Measurements from ENCODE around the gene RBMS2. TPM values are rescaled to one million over a fixed set of nuclear protein-coding genes. Genes with fewer than 3 reads are reported as not detected.

The RBMS2 gene
- total and polyA plus RNA-seq, 9 of the 15 experiments (the other 6 are each of a cell fraction or from before 2014, with no cell fraction given): 0.08 to 10.5 (median 0.31) TPM

DNA sequence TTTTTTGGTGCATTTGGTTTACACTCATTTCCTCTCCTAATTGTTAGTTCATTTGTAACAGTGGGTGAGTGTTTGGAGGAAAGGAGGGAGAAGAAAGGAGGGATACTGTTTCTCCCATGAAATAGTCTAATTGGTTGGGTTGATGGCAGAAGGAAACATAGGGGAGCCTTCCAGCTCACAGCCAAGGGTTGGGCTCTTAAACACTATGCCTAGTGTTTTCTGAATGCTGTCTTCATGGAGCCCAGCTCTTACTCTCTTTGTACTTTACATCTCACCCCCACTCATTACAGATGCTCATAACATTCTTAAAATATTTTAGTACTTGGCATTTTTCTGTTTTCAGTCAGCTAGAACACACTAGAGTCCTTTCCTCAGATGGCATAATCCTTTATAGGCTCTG, 70.3 kb downstream of the RBMS2 start:
- H3K27ac ChIP-seq (ENCODE audit: extremely low read depth, low read depth, low read length): no peak overlapping the region
- no peak overlapping the region for H3K9ac ChIP-seq (ENCODE audit: insufficient read depth in 1 of 2, low read depth in 2 of 2, low read length in 2 of 2)
- H3K9me3 ChIP-seq (replicated peaks; ENCODE audit: control insufficient read depth, insufficient read depth, low read depth, low read length): no peaks in the 10 kb centered on the region
- BruUV-seq (replicated peaks): no TSS peak
- no peaks in the 10 kb centered on the region; the same call in 1 of the 2 replicates for H4K20me1 ChIP-seq (replicated peaks; ENCODE audit: control insufficient read depth, insufficient read depth, low read length)
- H2AFZ ChIP-seq (ENCODE audit: low read depth, low read length): no peak overlapping the region
- H3K36me3 ChIP-seq (ENCODE audit: control insufficient read depth, insufficient read depth, low read length): peaks cover 12% of the 10 kb centered on the region; the same call in 1 of the 3 replicates
- DNase-seq (ENCODE audit: extremely low read depth in 1 of 4, low spot score in 3 of 4): no peak
- H3K27me3 ChIP-seq (ENCODE audit: control insufficient read depth in 2 of 2, insufficient read depth in 2 of 2, low read length in 2 of 2): 0 out of 5 replicates have a peak, but pooled peaks cover 0 to 5% of the 10 kb centered on the region in 2 experiments
- ATAC-seq: no peak
- POLR2A ChIA-PET: interaction anchor here (1.3 kb wide), 1 partner anchor 13 kb away, joined by 4 read pairs; no protein-coding TSS in a partner anchor
- TF ChIP-seq ELF2 (CRISPR knock-in tag; IDR thresholded peaks at IDR 0.05): no peak
- no peak for TF ChIP-seq ETV5 (CRISPR knock-in tag; IDR thresholded peaks at IDR 0.05; ENCODE audit: low read depth)
- TF ChIP-seq ZNF586 (CRISPR knock-in tag; conservative IDR thresholded peaks at IDR 0.05): no peak
- TF ChIP-seq NONO (IDR thresholded peaks at IDR 0.05; ENCODE audit: low read depth in 2 of 2, low read length in 1 of 2): no peak
- TF ChIP-seq MEF2A (IDR thresholded peaks at IDR 0.05; ENCODE audit: control insufficient read depth, low read depth, low read length): no peak
- no peak for TF ChIP-seq ZNF140 (CRISPR knock-in tag; IDR thresholded peaks at IDR 0.05)
- TF ChIP-seq HLTF (IDR thresholded peaks at IDR 0.05): no peak
- no peak for TF ChIP-seq ZNF253 (CRISPR knock-in tag; conservative IDR thresholded peaks at IDR 0.05)
- TF ChIP-seq ZNF224 (CRISPR knock-in tag; IDR thresholded peaks at IDR 0.05): no peak
- no peak for TF ChIP-seq TBL1XR1 (IDR thresholded peaks at IDR 0.05; ENCODE audit: low read length in 2 of 2)
- no peaks in the 10 kb centered on the region for H3K9me1 ChIP-seq (ENCODE audit: control insufficient read depth, insufficient read depth, low read length)
- in situ Hi-C loops (cut with MboI): no loop called here
- FAIRE-seq: no peak
- no peaks in the 10 kb centered on the region for H3K79me2 ChIP-seq (ENCODE audit: control insufficient read depth, insufficient read depth, low read length)
- intact Hi-C loops (cut with micrococcal nuclease): no loop called here
- H3K4me1 ChIP-seq (replicated peaks in 1 of 2; ENCODE audit: control insufficient read depth in 2 of 2, insufficient read depth in 2 of 2, low read length in 2 of 2): peaks cover 0 to 2% of the 10 kb centered on the region in 2 experiments; a peak in 1 of 5 replicates
- no peak overlapping the region for H3K4me3 ChIP-seq
- CTCF ChIA-PET (ENCODE audit: low intra/inter-chr PET ratio): no interaction called here
- no peak overlapping the region for H3K4me2 ChIP-seq (ENCODE audit: insufficient read depth, low read length)

All from K562 (cell line).